Panc1 (cell line): ENCODE data around the gene PIBF1.

Source experiments
- CTCF ChIP-seq: fragments of 450-650 bp; IDR thresholded peaks from 2 replicates; pipeline ENCODE4 v1.5.1; 2017; ENCODE audit warnings: mild to moderate bottlenecking
- REST ChIP-seq, 2 experiments: IDR thresholded peaks; 2 replicates each; pipeline ENCODE4 v1.6.1; 2011 to 2012; ENCODE audit warnings: low read depth in 2 of 2, control low read depth in 1 of 2, low read length in 1 of 2, mild to moderate bottlenecking in 1 of 2, moderate library complexity in 1 of 2; ENCODE audit not compliant: insufficient read depth in 1 of 2
- SIN3A ChIP-seq: IDR thresholded peaks from 2 replicates; pipeline ENCODE4 v1.6.1; 2012; ENCODE audit warnings: low read depth, mild to moderate bottlenecking, low read length, moderate library complexity, borderline replicate concordance; ENCODE audit not compliant: insufficient read depth
- TCF7L2 ChIP-seq: IDR thresholded peaks from 2 replicates; pipeline ENCODE4 v1.6.1; 2011; ENCODE audit warnings: mild to moderate bottlenecking, low read depth, low read length, inconsistent platforms

GRCh38 chr13:73062468-73062867 is 280.5 kb downstream of the PIBF1 start:
- no peak for TF ChIP-seq SIN3A
- TF ChIP-seq CTCF, result no peak
- TF ChIP-seq TCF7L2, result no peak
- TF ChIP-seq REST (IDR thresholded peaks at IDR 0.05; ENCODE audit: insufficient read depth in 1 of 2, low read depth in 2 of 2, low read length in 1 of 2), result no peak
